DOHH2 (cell line): ENCODE data around the gene CORT.

Experiments
- H3F3A ChIP-seq: fragments of 200-600 bp; sonication (generic), shearing (Covaris generic); 2 replicates; pipeline ENCODE4 v1.6.0; 2016; ENCODE audit warnings: antibody characterized with exemption, mild to moderate bottlenecking; ENCODE audit not compliant: control insufficient read depth, insufficient read depth
- H3K27ac ChIP-seq: fragments of 200-600 bp; sonication (generic); 2 replicates; pipeline ENCODE4 v1.5.1; 2014; ENCODE audit warnings: low read depth, mild to moderate bottlenecking, low read length, moderate library complexity
- H3K27me3 ChIP-seq: fragments of 200-600 bp; sonication (generic); 2 replicates; pipeline ENCODE4 v1.6.1; 2014; ENCODE audit warnings: mild to moderate bottlenecking, low read length, mixed read lengths; ENCODE audit not compliant: control insufficient read depth
- H3K36me3 ChIP-seq: fragments of 200-600 bp; sonication (generic); 2 replicates; pipeline ENCODE4 v1.6.1; 2014; ENCODE audit warnings: mild to moderate bottlenecking, low read length, moderate library complexity, mixed read lengths; ENCODE audit not compliant: control insufficient read depth
- H3K4me1 ChIP-seq: fragments of 200-600 bp; sonication (generic); 2 replicates; pipeline ENCODE4 v1.6.1; 2014; ENCODE audit warnings: mild to moderate bottlenecking, low read length, mixed read lengths; ENCODE audit not compliant: control insufficient read depth
- H3K4me2 ChIP-seq: fragments of 200-600 bp; sonication (generic); 2 replicates; pipeline ENCODE4 v1.6.0; 2014; ENCODE audit warnings: mild to moderate bottlenecking, low read length, moderate library complexity
- H3K4me3 ChIP-seq: fragments of 200-600 bp; sonication (generic); 2 replicates; pipeline ENCODE4 v1.5.1; 2014; ENCODE audit warnings: mild to moderate bottlenecking, low read length, mixed read lengths
- H3K79me2 ChIP-seq: fragments of 200-600 bp; sonication (generic); 2 replicates; pipeline ENCODE4 v1.6.1; 2014; ENCODE audit warnings: mild to moderate bottlenecking, low read length, mixed read lengths; ENCODE audit not compliant: control insufficient read depth
- H3K9me2 ChIP-seq: fragments of 200-600 bp; sonication (generic); replicated peaks from 2 replicates; pipeline ENCODE4 v1.6.1; 2014; ENCODE audit warnings: mild to moderate bottlenecking, low read length, mixed read lengths; ENCODE audit not compliant: control insufficient read depth
- H3K9me3 ChIP-seq: fragments of 200-600 bp; sonication (generic); 2 replicates; pipeline ENCODE4 v1.6.1; 2014; ENCODE audit warnings: antibody characterized with exemption, low read length, mixed read lengths; ENCODE audit not compliant: control insufficient read depth, insufficient read depth
- H4K20me1 ChIP-seq: fragments of 200-600 bp; sonication (generic); 2 replicates; pipeline ENCODE4 v1.6.0; 2014; ENCODE audit warnings: low read depth, mild to moderate bottlenecking, antibody characterized with exemption, low read length, moderate library complexity; ENCODE audit not compliant: control insufficient read depth, insufficient read depth
- EZH2phosphoT487 ChIP-seq: fragments of 200-600 bp; sonication (generic); IDR thresholded peaks from 2 replicates; pipeline ENCODE4 v1.6.1; 2017; ENCODE audit warnings: borderline replicate concordance, mild to moderate bottlenecking, antibody characterized with exemption, low read length, moderate library complexity, mixed read lengths
- TF ChIP-seq, protein P1 (sequence below): fragments of 200-600 bp; sonication (generic); IDR thresholded peaks from one replicate; pipeline ENCODE4 v1.5.1; 2014; ENCODE audit warnings: antibody characterized with exemption, mild to moderate bottlenecking, low read depth, low read length; ENCODE audit not compliant: poor library complexity, severe bottlenecking

CORT gene

GRCh38 chr1:10440794-10441193 lies 9.0 kb upstream of the CORT start:
- Histone ChIP-seq H3K4me2 (no peak overlapping the region), H3K79me2 (0 out of 2 replicates have a peak, but pooled peaks cover 3% of the 10 kb centered on the region), H3K4me1 (no peaks in the 10 kb centered on the region), H3F3A (0 out of 2 replicates have a peak, but pooled peaks cover 3% of the 10 kb centered on the region), H4K20me1 (no peaks in the 10 kb centered on the region), H3K4me3 (no peak overlapping the region), H3K27me3 (no peaks in the 10 kb centered on the region), H3K9me3 (no peaks in the 10 kb centered on the region), H3K9me2 (no peaks in the 10 kb centered on the region), H3K36me3 (peaks cover 18% of the 10 kb centered on the region), H3K27ac (no peak overlapping the region)
- TF ChIP-seq, protein P1, sequence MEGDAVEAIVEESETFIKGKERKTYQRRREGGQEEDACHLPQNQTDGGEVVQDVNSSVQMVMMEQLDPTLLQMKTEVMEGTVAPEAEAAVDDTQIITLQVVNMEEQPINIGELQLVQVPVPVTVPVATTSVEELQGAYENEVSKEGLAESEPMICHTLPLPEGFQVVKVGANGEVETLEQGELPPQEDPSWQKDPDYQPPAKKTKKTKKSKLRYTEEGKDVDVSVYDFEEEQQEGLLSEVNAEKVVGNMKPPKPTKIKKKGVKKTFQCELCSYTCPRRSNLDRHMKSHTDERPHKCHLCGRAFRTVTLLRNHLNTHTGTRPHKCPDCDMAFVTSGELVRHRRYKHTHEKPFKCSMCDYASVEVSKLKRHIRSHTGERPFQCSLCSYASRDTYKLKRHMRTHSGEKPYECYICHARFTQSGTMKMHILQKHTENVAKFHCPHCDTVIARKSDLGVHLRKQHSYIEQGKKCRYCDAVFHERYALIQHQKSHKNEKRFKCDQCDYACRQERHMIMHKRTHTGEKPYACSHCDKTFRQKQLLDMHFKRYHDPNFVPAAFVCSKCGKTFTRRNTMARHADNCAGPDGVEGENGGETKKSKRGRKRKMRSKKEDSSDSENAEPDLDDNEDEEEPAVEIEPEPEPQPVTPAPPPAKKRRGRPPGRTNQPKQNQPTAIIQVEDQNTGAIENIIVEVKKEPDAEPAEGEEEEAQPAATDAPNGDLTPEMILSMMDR, result no peak
- TF ChIP-seq EZH2phosphoT487, result no peak

DNA sequence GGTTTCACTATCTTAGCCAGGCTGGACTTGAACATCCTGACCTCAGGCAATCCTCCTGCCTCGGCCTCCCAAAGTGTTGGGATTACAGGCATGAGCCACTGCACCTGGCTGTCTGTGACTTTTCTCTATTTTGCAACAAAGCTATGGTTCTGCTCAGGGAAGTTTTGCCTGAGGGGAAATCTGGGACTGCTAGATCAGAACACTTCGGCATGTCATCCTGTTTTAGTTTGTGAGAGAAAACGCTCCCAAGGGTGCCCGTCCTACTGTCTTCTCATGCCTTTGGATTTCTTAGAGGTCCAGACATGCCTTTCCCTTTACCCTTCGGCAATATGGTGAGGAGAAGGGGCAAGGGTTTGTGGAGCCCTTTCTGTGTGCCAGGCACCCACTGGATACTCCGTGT lies 5.6 kb upstream of the CORT start:
- H3K4me2 ChIP-seq, result no peak overlapping the region
- peaks cover 14% of the 10 kb centered on the region for H3K36me3 ChIP-seq
- no peak overlapping the region for H3K4me3 ChIP-seq
- no peaks in the 10 kb centered on the region for H3K27me3 ChIP-seq
- no peaks in the 10 kb centered on the region for H3K9me3 ChIP-seq
- H4K20me1 ChIP-seq, result no peaks in the 10 kb centered on the region
- 0 out of 2 replicates have a peak, but pooled peaks cover 3% of the 10 kb centered on the region for H3F3A ChIP-seq
- no peaks in the 10 kb centered on the region for H3K79me2 ChIP-seq
- no peaks in the 10 kb centered on the region for H3K4me1 ChIP-seq
- H3K27ac ChIP-seq, result no peak overlapping the region
- no peaks in the 10 kb centered on the region for H3K9me2 ChIP-seq
- no peak for TF ChIP-seq EZH2phosphoT487
- TF ChIP-seq, protein P1, result no peak

GRCh38 chr1:10444795-10445397 lies 4.9 kb upstream of the CORT start:
- Histone ChIP-seq H3K9me3 (no peaks in the 10 kb centered on the region), H3K79me2 (no peaks in the 10 kb centered on the region), H3K4me1 (no peaks in the 10 kb centered on the region), H3K4me3 (no peak overlapping the region), H3K9me2 (no peaks in the 10 kb centered on the region), H3K27me3 (no peaks in the 10 kb centered on the region), H3K36me3 (peaks cover 13% of the 10 kb centered on the region), H3F3A (0 out of 2 replicates have a peak, but pooled peaks cover 3% of the 10 kb centered on the region), H3K27ac (no peak overlapping the region), H3K4me2 (no peak overlapping the region), H4K20me1 (no peaks in the 10 kb centered on the region)
- TF ChIP-seq, protein P1, result no peak
